T1000 (cell line): ENCODE data around the gene ZNF789.
A peak's percentile ranks its signal among the peaks of the same experiment; 100 is the strongest.

Experiments
- DNase-seq: peaks from one replicate; lab custom pipeline; 2025; ENCODE audit warnings: mixed read lengths; lab: John Stamatoyannopoulos, UW

The ZNF789 gene

GRCh38 chr7:99504603-99505323 is 32.1 kb downstream of the ZNF789 start, which contains the start of gene ZKSCAN5:
Gene ZKSCAN5 (plus strand): TSS chr7:99504662. CDS start chr7:99506045, 1,383 bp downstream.
- DNase-seq, result peak; percentile 83

- no peak for DNase-seq
Observed at GRCh38 chr7:99505324-99505662, 32.6 kb downstream of the ZNF789 start.

GRCh38 chr7:99514050-99514449 is 41.4 kb downstream of the ZNF789 start:
- DNase-seq, result no peak

GRCh38 chr7:99521399-99521798 is 48.7 kb downstream of the ZNF789 start:
- no peak for DNase-seq

GRCh38 chr7:99525713-99526440 is 53.2 kb downstream of the ZNF789 start:
- DNase-seq, result no peak

- DNase-seq, result no peak
Observed at GRCh38 chr7:99531354-99531765, 58.7 kb downstream of the ZNF789 start.

DNA sequence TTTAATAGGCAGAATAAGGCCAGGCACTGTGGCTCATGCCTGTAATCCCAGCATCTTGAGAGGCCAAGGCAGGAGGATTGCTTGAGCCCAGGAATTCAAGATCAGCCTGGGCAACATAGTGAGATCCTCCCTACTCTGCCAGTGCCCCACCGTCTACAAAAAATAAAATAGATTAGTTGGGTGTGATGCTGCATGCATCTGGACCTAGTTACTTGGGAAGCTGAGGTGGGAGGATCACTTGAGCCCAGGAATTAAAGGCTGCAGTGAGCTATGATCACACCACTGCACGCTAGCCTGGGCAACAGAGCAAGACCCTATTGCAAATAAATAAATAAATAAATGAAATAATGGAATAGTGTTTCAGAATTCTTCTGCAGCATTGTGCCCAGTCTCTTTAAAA is 63.0 kb downstream of the ZNF789 start:
- DNase-seq, result no peak
